Measurements from ENCODE around the gene KRTAP5-4.
A peak's percentile ranks its signal among the peaks of the same experiment; 100 is the strongest.
"Not testable (repeated sequence)": the region's sequence is repeated elsewhere in the genome, so short reads cannot be mapped to it uniquely, and the experiment has no call there.

KRTAP5-4 gene

GRCh38 chr11:1604711-1605110 is 17.2 kb downstream of the KRTAP5-4 start:
- TF ChIP-seq, protein P1, sequence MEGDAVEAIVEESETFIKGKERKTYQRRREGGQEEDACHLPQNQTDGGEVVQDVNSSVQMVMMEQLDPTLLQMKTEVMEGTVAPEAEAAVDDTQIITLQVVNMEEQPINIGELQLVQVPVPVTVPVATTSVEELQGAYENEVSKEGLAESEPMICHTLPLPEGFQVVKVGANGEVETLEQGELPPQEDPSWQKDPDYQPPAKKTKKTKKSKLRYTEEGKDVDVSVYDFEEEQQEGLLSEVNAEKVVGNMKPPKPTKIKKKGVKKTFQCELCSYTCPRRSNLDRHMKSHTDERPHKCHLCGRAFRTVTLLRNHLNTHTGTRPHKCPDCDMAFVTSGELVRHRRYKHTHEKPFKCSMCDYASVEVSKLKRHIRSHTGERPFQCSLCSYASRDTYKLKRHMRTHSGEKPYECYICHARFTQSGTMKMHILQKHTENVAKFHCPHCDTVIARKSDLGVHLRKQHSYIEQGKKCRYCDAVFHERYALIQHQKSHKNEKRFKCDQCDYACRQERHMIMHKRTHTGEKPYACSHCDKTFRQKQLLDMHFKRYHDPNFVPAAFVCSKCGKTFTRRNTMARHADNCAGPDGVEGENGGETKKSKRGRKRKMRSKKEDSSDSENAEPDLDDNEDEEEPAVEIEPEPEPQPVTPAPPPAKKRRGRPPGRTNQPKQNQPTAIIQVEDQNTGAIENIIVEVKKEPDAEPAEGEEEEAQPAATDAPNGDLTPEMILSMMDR (conservative IDR thresholded peaks at IDR 0.05; ENCODE audit: low read depth, low read length): no peak
- DNase-seq (ENCODE audit: low read depth): no peak
- no peak overlapping the region for H3K4me3 ChIP-seq (ENCODE audit: low read depth, low read length)

GRCh38 chr11:1604181-1604580 is 17.8 kb downstream of the KRTAP5-4 start:
- TF ChIP-seq, protein P1 (conservative IDR thresholded peaks at IDR 0.05; ENCODE audit: low read depth, low read length): no peak
- DNase-seq (ENCODE audit: low read depth): no peak
- H3K4me3 ChIP-seq (ENCODE audit: low read depth, low read length): no peak overlapping the region

- DNase-seq (ENCODE audit: low read depth): no peak
- TF ChIP-seq, protein P1 (conservative IDR thresholded peaks at IDR 0.05; ENCODE audit: low read depth, low read length): no peak
Measured at GRCh38 chr11:1603629-1604028, 18.3 kb downstream of the KRTAP5-4 start.

GRCh38 chr11:1601663-1602062 is 20.3 kb downstream of the KRTAP5-4 start:
- H3K4me3 ChIP-seq (ENCODE audit: low read depth, low read length); DNase-seq (ENCODE audit: low read depth): not testable (repeated sequence)

More at GRCh38 chr11:1603629-1604028, 18.3 kb downstream of the KRTAP5-4 start:
- no peak overlapping the region for H3K4me3 ChIP-seq (ENCODE audit: low read depth, low read length)

DNA sequence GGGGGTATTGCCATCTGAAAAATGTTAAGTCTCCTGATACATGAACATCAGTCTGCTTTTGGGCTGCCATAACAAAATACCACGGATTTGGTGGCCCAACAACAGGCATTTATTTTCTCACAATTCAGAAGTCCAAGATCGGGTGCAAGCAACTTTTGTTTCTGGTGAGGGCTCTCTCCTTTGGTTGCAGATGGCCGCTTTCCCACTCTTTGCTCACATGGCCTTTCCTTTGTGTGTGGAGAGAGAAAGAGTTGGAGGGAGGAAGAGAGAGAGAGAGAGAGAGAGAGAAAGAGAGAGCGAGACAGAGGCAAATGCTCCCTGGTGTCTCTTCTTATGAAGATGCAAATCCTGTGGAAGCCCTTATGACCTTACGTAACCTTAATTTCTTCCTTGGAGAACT is 21.3 kb downstream of the KRTAP5-4 start:
- H3K4me3 ChIP-seq (ENCODE audit: low read depth, low read length): no peak overlapping the region
- TF ChIP-seq, protein P1 (conservative IDR thresholded peaks at IDR 0.05; ENCODE audit: low read depth, low read length): no peak
- DNase-seq (ENCODE audit: low read depth): no peak

- TF ChIP-seq, protein P1 (conservative IDR thresholded peaks at IDR 0.05; ENCODE audit: low read depth, low read length): no peak
- H3K4me3 ChIP-seq (ENCODE audit: low read depth, low read length): no peak overlapping the region
- peak; percentile 17 for DNase-seq (ENCODE audit: low read depth)
Measured at GRCh38 chr11:1598816-1599215, 23.1 kb downstream of the KRTAP5-4 start.

DNA sequence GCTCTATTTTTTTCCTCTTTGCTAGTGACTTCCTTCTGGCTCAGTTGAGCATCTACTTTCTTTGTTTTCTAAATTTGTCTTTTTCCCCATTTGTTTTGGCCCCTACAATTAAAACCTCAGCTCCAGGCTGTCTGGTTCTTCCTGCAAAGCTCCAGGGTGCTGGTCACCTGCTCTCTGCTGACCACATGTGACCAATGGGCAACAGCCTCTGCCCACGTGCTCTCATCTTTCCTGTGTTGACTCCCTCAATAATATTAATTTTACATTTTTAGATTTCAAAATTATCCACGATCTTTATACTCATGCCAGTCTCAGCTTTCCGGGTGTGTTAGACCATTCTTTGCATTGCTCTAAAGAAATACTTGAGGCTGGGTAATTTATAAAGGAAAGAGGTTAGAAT is 23.5 kb downstream of the KRTAP5-4 start:
- not testable (repeated sequence) for DNase-seq (ENCODE audit: low read depth); H3K4me3 ChIP-seq (ENCODE audit: low read depth, low read length)

DNA sequence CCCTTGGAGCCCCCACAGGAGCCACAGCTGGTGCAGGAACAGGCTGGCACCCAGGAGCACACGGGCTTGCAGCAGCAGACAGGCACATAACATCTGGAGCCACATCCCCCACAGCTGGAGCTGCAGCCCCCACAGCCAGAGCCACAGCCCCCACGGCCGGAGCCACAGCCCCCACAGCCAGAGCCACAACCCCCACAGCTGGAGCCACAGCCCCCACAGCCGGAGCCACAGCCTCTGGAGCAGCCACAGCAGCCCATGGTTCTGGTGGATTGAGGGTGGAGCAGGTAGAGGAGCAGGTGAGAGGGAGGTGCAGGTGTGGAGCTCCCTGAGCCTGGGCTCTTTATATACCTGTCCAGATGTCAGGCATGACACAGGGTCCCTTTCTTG is 24.0 kb downstream of the KRTAP5-4 start, which contains the start of gene KRTAP5-2:
Gene KRTAP5-2 (minus strand): TSS at position 301 of the 387 bp plus-strand sequence. CDS start 44 bp downstream, at position 257.
- H3K4me3 ChIP-seq (ENCODE audit: low read depth, low read length): no peak within 1 kb of the TSS
- TF ChIP-seq, protein P1 (conservative IDR thresholded peaks at IDR 0.05; ENCODE audit: low read depth, low read length): no peak
- DNase-seq (ENCODE audit: low read depth): no peak

Measured in choroid plexus epithelial cell (primary cell).